Keratinocyte (primary cell): ENCODE data around the gene HPS4.

Experiments
- EZH2 ChIP-seq: IDR thresholded peaks from one replicate; pipeline ENCODE4 v1.6.1; 2012; ENCODE audit warnings: inconsistent platforms, mild to moderate bottlenecking, low read length, moderate library complexity
- TF ChIP-seq, protein P1 (sequence below), 3 experiments: IDR thresholded peaks in 1 of 3; conservative IDR thresholded peaks in 1 of 3; optimal IDR thresholded peaks in 1 of 3; 2 replicates in 2 of 3; 3 replicates in 1 of 3; pipeline versions ENCODE3 to v1.5.1; 2011; ENCODE audit warnings: low read length in 3 of 3, mild to moderate bottlenecking in 3 of 3, moderate library complexity in 2 of 3, control low read depth in 1 of 3, inconsistent platforms in 1 of 3; ENCODE audit not compliant: insufficient read depth in 2 of 3; ENCODE audit errors: extremely low read depth in 1 of 3

DNA sequence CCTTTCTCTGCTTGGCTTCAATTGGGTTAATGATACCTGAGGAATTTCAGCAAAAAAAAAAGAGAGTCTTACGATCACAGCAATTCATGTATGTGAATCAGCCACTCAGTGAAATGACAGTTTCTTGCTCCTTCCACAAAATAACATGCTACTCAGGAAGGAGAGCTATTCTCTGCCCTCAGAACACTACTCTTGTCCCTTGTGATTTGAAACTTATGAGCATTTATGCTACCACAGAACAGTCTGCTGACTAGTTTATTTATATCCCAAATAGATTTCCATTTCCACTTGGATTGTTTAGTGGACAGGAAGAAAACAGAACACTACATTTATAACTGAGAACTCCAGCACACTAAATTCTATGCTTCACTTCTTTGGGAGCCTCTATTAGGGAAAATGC lies 20.2 kb upstream of the HPS4 start:
- TF ChIP-seq EZH2, result no peak
- TF ChIP-seq, protein P1, sequence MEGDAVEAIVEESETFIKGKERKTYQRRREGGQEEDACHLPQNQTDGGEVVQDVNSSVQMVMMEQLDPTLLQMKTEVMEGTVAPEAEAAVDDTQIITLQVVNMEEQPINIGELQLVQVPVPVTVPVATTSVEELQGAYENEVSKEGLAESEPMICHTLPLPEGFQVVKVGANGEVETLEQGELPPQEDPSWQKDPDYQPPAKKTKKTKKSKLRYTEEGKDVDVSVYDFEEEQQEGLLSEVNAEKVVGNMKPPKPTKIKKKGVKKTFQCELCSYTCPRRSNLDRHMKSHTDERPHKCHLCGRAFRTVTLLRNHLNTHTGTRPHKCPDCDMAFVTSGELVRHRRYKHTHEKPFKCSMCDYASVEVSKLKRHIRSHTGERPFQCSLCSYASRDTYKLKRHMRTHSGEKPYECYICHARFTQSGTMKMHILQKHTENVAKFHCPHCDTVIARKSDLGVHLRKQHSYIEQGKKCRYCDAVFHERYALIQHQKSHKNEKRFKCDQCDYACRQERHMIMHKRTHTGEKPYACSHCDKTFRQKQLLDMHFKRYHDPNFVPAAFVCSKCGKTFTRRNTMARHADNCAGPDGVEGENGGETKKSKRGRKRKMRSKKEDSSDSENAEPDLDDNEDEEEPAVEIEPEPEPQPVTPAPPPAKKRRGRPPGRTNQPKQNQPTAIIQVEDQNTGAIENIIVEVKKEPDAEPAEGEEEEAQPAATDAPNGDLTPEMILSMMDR (optimal IDR thresholded peaks at IDR 0.05 in 1 of 3, IDR thresholded peaks at IDR 0.05 in 1 of 3, conservative IDR thresholded peaks at IDR 0.05 in 1 of 3; ENCODE audit: extremely low read depth in 1 of 3, insufficient read depth in 2 of 3, low read length in 3 of 3), result no peak
